ENCODE data around the gene SLC12A7.

The SLC12A7 gene

GRCh38 chr5:1125030-1125357, 13.1 kb upstream of the SLC12A7 start:
- no peak for DNase-seq (ENCODE audit: low read depth)

- DNase-seq (ENCODE audit: low read depth): no peak
Measured at GRCh38 chr5:1124205-1125029, 12.6 kb upstream of the SLC12A7 start.

- DNase-seq (ENCODE audit: low read depth): no peak
Measured at GRCh38 chr5:1123418-1124147, 11.7 kb upstream of the SLC12A7 start.

- no peak for DNase-seq (ENCODE audit: low read depth)
Measured at GRCh38 chr5:1122511-1123294, 10.8 kb upstream of the SLC12A7 start.

GRCh38 chr5:1121891-1122290, 10.0 kb upstream of the SLC12A7 start:
- no peak for DNase-seq (ENCODE audit: low read depth)

- no peak for DNase-seq (ENCODE audit: low read depth)
Measured at GRCh38 chr5:1121044-1121443, 9.2 kb upstream of the SLC12A7 start.

- DNase-seq (ENCODE audit: low read depth): no peak
Measured at GRCh38 chr5:1120236-1120999, 8.6 kb upstream of the SLC12A7 start.

- no peak for DNase-seq (ENCODE audit: low read depth)
Measured at GRCh38 chr5:1119312-1119831, 7.5 kb upstream of the SLC12A7 start.

GRCh38 chr5:1118738-1119137, 6.9 kb upstream of the SLC12A7 start:
- DNase-seq (ENCODE audit: low read depth): no peak

GRCh38 chr5:1118231-1118698, 6.4 kb upstream of the SLC12A7 start:
- no peak for DNase-seq (ENCODE audit: low read depth)

GRCh38 chr5:1116977-1117376, 5.1 kb upstream of the SLC12A7 start:
- no peak for DNase-seq (ENCODE audit: low read depth)

- DNase-seq (ENCODE audit: low read depth): no peak
Measured at GRCh38 chr5:1116109-1116740, 4.4 kb upstream of the SLC12A7 start.

- DNase-seq (ENCODE audit: low read depth): no peak
Measured at GRCh38 chr5:1115123-1115815, 3.4 kb upstream of the SLC12A7 start.

- no peak for DNase-seq (ENCODE audit: low read depth)
Measured at GRCh38 chr5:1113805-1114586, 2.1 kb upstream of the SLC12A7 start.

GRCh38 chr5:1113332-1113690, 1.4 kb upstream of the SLC12A7 start:
- DNase-seq (ENCODE audit: low read depth): no peak

GRCh38 chr5:1112596-1113331, 901 bp upstream of the SLC12A7 start:
- no peak for DNase-seq (ENCODE audit: low read depth)

GRCh38 chr5:1111241-1111726, 579 bp downstream of the SLC12A7 start:
- DNase-seq (ENCODE audit: low read depth): no peak

GRCh38 chr5:1110307-1111240, 1.3 kb downstream of the SLC12A7 start:
- no peak for DNase-seq (ENCODE audit: low read depth)

Data from activated T-cell treated with anti-CD3 and anti-CD28 coated beads for 1 hour (primary cell).